ENCODE data around the gene DBN1. TPM values are rescaled to one million over a fixed set of nuclear protein-coding genes. Genes with fewer than 3 reads are reported as not detected.

The DBN1 gene
- total and polyA plus RNA-seq, 9 of the 15 experiments (the other 6 are each of a cell fraction or from before 2014, with no cell fraction given): 0.25 to 87.2 (median 27.9) TPM

- CTCF ChIA-PET (ENCODE audit: low intra/inter-chr PET ratio): no interaction called here
- peaks cover 97% of the 10 kb centered on the region; the same call in 2 of the 3 replicates for H3K36me3 ChIP-seq (ENCODE audit: control insufficient read depth, insufficient read depth, low read length)
- peaks cover 22% of the 10 kb centered on the region; the same call in 1 of the 2 replicates for H4K20me1 ChIP-seq (replicated peaks; ENCODE audit: control insufficient read depth, insufficient read depth, low read length)
- peaks cover 22 to 59% of the 10 kb centered on the region in 2 experiments for H3K4me1 ChIP-seq (replicated peaks in 1 of 2; ENCODE audit: control insufficient read depth in 2 of 2, insufficient read depth in 2 of 2, low read length in 2 of 2)
- WGBS (ENCODE audit: insufficient coverage, low coverage, missing lambda C conversion rate): 90% methylated on average over 17 of the region's 18 CpGs
- peak overlapping the region in 1 of 2 experiments; percentile 3; a peak in 1 of 4 replicates for H3K9ac ChIP-seq (ENCODE audit: insufficient read depth in 1 of 2, low read depth in 2 of 2, low read length in 2 of 2)
- H3K27ac ChIP-seq (ENCODE audit: extremely low read depth, low read depth, low read length): no peak overlapping the region; the same call in 2 of the 3 replicates
- H3K9me3 ChIP-seq (replicated peaks; ENCODE audit: control insufficient read depth, insufficient read depth, low read depth, low read length): no peaks in the 10 kb centered on the region
- ATAC-seq: no peak
- intact Hi-C loops (cut with micrococcal nuclease) (no loop called here), in situ Hi-C loops (cut with MboI) (no loop called here)
- no TSS peak for BruUV-seq (replicated peaks)
- TF ChIP-seq PHTF2 (CRISPR knock-in tag; IDR thresholded peaks at IDR 0.05): no peak
- no peak for TF ChIP-seq TAL1 (IDR thresholded peaks at IDR 0.05)
- peak; percentile 60 for TF ChIP-seq ARID4B (CRISPR knock-in tag; IDR thresholded peaks at IDR 0.05)
- TF ChIP-seq MAFF (IDR thresholded peaks at IDR 0.05; ENCODE audit: low read length): no peak
- no peak for TF ChIP-seq MAX (CRISPR knock-in tag; IDR thresholded peaks at IDR 0.05)
- TF ChIP-seq HSF4 (CRISPR knock-in tag; IDR thresholded peaks at IDR 0.05; ENCODE audit: borderline replicate concordance): no peak
- no peak for TF ChIP-seq ZBTB49 (CRISPR knock-in tag; IDR thresholded peaks at IDR 0.05; ENCODE audit: borderline replicate concordance)
- no peak for TF ChIP-seq COPS2 (conservative IDR thresholded peaks at IDR 0.05)
- TF ChIP-seq ZNF41 (CRISPR knock-in tag; conservative IDR thresholded peaks at IDR 0.05): no peak
- TF ChIP-seq POLR2A (conservative IDR thresholded peaks at IDR 0.05): 0 out of 2 replicates have a peak, but pooled peaks have one; percentile 2
- TF ChIP-seq PKNOX1 (IDR thresholded peaks at IDR 0.05): no peak
- no peak for TF ChIP-seq PYGO2 (tag; IDR thresholded peaks at IDR 0.05)
- peak; percentile 16; the same call in 1 of the 2 replicates for TF ChIP-seq POLR2G (IDR thresholded peaks at IDR 0.05; ENCODE audit: low read depth, low read length)
- TF ChIP-seq RBFOX2 (IDR thresholded peaks at IDR 0.05; ENCODE audit: low read depth, low read length): peak; percentile 51
- H3K27me3 ChIP-seq (ENCODE audit: control insufficient read depth in 2 of 2, insufficient read depth in 2 of 2, low read length in 2 of 2): no peaks in the 10 kb centered on the region
- no peak for DNase-seq (ENCODE audit: extremely low read depth in 1 of 4, low spot score in 3 of 4)
- POLR2A ChIA-PET: interaction anchor here (0.5 to 10.8 kb wide), 3 partner anchors 12 to 123 kb away, joined by 3 to 210 read pairs (median 3); partner anchors contain the start of gene PRR7
- H3K4me2 ChIP-seq (ENCODE audit: insufficient read depth, low read length): no peak overlapping the region
- H3K4me3 ChIP-seq: no peak overlapping the region
- H3K9me1 ChIP-seq (ENCODE audit: control insufficient read depth, insufficient read depth, low read length): no peaks in the 10 kb centered on the region
- no peak overlapping the region for H2AFZ ChIP-seq (ENCODE audit: low read depth, low read length)
- peaks cover 43% of the 10 kb centered on the region for H3K79me2 ChIP-seq (ENCODE audit: control insufficient read depth, insufficient read depth, low read length)
- FAIRE-seq: no peak
Measured at GRCh38 chr5:177432143-177432838, 41.1 kb downstream of the DBN1 start.

All from K562 (cell line).